HepG2 (cell line): Measurements from ENCODE around the gene CCDC102B. TPM values are rescaled to one million over a fixed set of nuclear protein-coding genes. Genes with fewer than 3 reads are reported as not detected.

ENCODE experiments used
- AHR ChIP-seq: IDR thresholded peaks from 2 replicates; pipeline ENCODE4 v1.6.1; 2018; ENCODE audit warnings: missing genetic modification reagents, missing compliant biosample characterization
- FOXO1 ChIP-seq: sonication (generic); formaldehyde crosslinking; IDR thresholded peaks from 2 replicates; pipeline ENCODE4 v1.4.0; 2020; ENCODE audit warnings: missing genetic modification reagents
- REXO4 ChIP-seq: sonication (generic); formaldehyde crosslinking; IDR thresholded peaks from 2 replicates; pipeline ENCODE4 v1.8.0; 2022; ENCODE audit warnings: missing genetic modification reagents, mild to moderate bottlenecking, borderline replicate concordance
- ZNF160 ChIP-seq: sonication (generic); formaldehyde crosslinking; IDR thresholded peaks from 2 replicates; pipeline ENCODE4 v1.8.0; 2022; ENCODE audit warnings: mild to moderate bottlenecking, inconsistent platforms, missing genetic modification reagents
- polyA plus RNA-seq, 8 experiments: library from polyadenylated mRNA; depleted of rRNA in 3 of 8; stranded (reverse) in 7 of 8; unstranded in 1 of 8; fragments of >200 nt; fragmentation: Illumina TruSeq in 4 of 8; extraction: Trizol in 4 of 8; gene quantifications; 2 replicates each; pipeline versions ENCODE4 v1.2.1 to v1.2.3, GENCODE V29; 2011 to 2016; ENCODE audit warnings: low read depth in 4 of 8, missing spikeins in 1 of 8, mixed read lengths in 1 of 8; ENCODE audit not compliant: insufficient read depth in 1 of 8
- total RNA-seq, 5 experiments: library from RNA; depleted of rRNA; stranded (reverse); fragments of >200 nt; fragmentation: Illumina TruSeq; extraction: Trizol; gene quantifications; 2 replicates each; pipeline ENCODE4 v1.2.3, GENCODE V29; 2016; ENCODE audit warnings: low read depth in 1 of 5
- TF ChIP-seq, protein P1 (sequence below): sonication (generic); formaldehyde crosslinking; IDR thresholded peaks from 2 replicates; pipeline ENCODE4 v1.4.0; 2020; ENCODE audit warnings: missing genetic modification reagents
- TF ChIP-seq, protein P2 (sequence below): sonication (generic); formaldehyde crosslinking; IDR thresholded peaks from 2 replicates; pipeline ENCODE4 v1.5.0; 2020; ENCODE audit warnings: missing genetic modification reagents
- TF ChIP-seq, protein P3 (sequence below): IDR thresholded peaks from 2 replicates; pipeline ENCODE4 v1.6.1; 2016; ENCODE audit warnings: low read depth, borderline replicate concordance
- TF ChIP-seq, protein P4 (sequence below): sonication (generic); formaldehyde crosslinking; IDR thresholded peaks from 2 replicates; pipeline ENCODE4 v1.5.1; 2020; ENCODE audit warnings: missing genetic modification reagents, mild to moderate bottlenecking, borderline replicate concordance
- TF ChIP-seq, protein P5 (sequence below): sonication (generic); formaldehyde crosslinking; IDR thresholded peaks from 2 replicates; pipeline ENCODE4 v1.4.0; 2020; ENCODE audit warnings: missing genetic modification reagents

The CCDC102B gene
- total and polyA plus RNA-seq, 2 of the 13 experiments (the other 11 are each of a cell fraction or from before 2014, with no cell fraction given) = 2.3 to 3.7 TPM

DNA sequence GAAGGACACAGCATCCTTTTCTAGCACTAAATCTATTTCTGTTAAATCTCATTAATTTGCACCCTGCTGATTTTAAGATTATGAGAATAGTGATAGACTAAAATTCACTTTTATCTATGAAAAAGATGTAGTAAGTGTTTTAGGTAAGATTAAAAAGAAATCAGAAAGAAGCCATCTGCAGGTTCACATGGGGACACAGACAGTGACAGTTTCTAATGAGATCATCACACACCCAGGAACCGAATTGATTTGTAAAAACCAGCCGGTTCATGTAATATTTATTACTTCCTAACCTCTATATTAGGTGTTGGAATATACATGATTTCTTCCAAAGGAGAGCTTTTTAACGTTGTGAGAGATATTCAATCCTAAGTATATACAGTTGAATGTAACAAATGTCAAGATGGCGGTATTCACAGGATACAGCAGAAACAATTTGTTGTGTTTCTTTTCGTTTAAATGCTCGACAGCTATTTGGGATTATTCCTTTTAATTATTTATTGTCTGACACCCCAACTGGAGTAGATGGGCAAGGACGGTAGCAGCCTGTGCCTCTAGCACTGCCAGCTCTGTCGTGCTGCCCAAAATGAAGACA is 223.4 kb downstream of the CCDC102B start (continued):
- TF ChIP-seq, protein P1, sequence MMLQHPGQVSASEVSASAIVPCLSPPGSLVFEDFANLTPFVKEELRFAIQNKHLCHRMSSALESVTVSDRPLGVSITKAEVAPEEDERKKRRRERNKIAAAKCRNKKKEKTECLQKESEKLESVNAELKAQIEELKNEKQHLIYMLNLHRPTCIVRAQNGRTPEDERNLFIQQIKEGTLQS (CRISPR knock-in tag) = no peak
- TF ChIP-seq AHR (CRISPR knock-in tag) (no peak), FOXO1 (no peak), REXO4 (CRISPR knock-in tag) (no peak), ZNF160 (CRISPR knock-in tag) (no peak)
- TF ChIP-seq, protein P2, sequence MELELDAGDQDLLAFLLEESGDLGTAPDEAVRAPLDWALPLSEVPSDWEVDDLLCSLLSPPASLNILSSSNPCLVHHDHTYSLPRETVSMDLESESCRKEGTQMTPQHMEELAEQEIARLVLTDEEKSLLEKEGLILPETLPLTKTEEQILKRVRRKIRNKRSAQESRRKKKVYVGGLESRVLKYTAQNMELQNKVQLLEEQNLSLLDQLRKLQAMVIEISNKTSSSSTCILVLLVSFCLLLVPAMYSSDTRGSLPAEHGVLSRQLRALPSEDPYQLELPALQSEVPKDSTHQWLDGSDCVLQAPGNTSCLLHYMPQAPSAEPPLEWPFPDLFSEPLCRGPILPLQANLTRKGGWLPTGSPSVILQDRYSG (CRISPR knock-in tag) = no peak
- TF ChIP-seq, protein P3, sequence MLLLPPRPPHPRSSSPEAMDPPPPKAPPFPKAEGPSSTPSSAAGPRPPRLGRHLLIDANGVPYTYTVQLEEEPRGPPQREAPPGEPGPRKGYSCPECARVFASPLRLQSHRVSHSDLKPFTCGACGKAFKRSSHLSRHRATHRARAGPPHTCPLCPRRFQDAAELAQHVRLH (CRISPR knock-in tag) = no peak
- TF ChIP-seq, protein P4, sequence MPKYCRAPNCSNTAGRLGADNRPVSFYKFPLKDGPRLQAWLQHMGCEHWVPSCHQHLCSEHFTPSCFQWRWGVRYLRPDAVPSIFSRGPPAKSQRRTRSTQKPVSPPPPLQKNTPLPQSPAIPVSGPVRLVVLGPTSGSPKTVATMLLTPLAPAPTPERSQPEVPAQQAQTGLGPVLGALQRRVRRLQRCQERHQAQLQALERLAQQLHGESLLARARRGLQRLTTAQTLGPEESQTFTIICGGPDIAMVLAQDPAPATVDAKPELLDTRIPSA (CRISPR knock-in tag) = no peak
- TF ChIP-seq, protein P5, sequence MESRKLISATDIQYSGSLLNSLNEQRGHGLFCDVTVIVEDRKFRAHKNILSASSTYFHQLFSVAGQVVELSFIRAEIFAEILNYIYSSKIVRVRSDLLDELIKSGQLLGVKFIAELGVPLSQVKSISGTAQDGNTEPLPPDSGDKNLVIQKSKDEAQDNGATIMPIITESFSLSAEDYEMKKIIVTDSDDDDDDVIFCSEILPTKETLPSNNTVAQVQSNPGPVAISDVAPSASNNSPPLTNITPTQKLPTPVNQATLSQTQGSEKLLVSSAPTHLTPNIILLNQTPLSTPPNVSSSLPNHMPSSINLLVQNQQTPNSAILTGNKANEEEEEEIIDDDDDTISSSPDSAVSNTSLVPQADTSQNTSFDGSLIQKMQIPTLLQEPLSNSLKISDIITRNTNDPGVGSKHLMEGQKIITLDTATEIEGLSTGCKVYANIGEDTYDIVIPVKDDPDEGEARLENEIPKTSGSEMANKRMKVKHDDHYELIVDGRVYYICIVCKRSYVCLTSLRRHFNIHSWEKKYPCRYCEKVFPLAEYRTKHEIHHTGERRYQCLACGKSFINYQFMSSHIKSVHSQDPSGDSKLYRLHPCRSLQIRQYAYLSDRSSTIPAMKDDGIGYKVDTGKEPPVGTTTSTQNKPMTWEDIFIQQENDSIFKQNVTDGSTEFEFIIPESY = no peak
